T-helper 2 cell treated with Interferon-gamma antibody and Interleukin-4, amounts not matched to agents 5 μg/mL and 100 μg/mL, for 36 hours (primary cell): ENCODE measurements around the gene DBNDD2.

ENCODE experiments used
- DNase-seq: peaks from one replicate; pipeline ENCODE4 v3.0.0; 2021; ENCODE audit warnings: low spot score
- H3K27ac Mint-ChIP-seq: one replicate; pipeline ENCODE4 v1.8.0; 2021; ENCODE audit warnings: mild to moderate bottlenecking, mixed read lengths
- H3K27me3 Mint-ChIP-seq: one replicate; pipeline ENCODE4 v1.8.0; 2021; ENCODE audit warnings: low read depth, mixed read lengths
- H3K36me3 Mint-ChIP-seq: one replicate; pipeline ENCODE4 v1.8.0; 2021; ENCODE audit warnings: low read depth, mixed read lengths
- H3K4me1 Mint-ChIP-seq: one replicate; pipeline ENCODE4 v1.8.0; 2021; ENCODE audit warnings: low read depth, mixed read lengths
- H3K4me3 Mint-ChIP-seq: one replicate; pipeline ENCODE4 v1.8.0; 2022; ENCODE audit warnings: mild to moderate bottlenecking, moderate library complexity, mixed read lengths
- H3K9me3 Mint-ChIP-seq: one replicate; pipeline ENCODE4 v1.8.0; 2021; ENCODE audit warnings: mixed read lengths

Gene DBNDD2

DNA sequence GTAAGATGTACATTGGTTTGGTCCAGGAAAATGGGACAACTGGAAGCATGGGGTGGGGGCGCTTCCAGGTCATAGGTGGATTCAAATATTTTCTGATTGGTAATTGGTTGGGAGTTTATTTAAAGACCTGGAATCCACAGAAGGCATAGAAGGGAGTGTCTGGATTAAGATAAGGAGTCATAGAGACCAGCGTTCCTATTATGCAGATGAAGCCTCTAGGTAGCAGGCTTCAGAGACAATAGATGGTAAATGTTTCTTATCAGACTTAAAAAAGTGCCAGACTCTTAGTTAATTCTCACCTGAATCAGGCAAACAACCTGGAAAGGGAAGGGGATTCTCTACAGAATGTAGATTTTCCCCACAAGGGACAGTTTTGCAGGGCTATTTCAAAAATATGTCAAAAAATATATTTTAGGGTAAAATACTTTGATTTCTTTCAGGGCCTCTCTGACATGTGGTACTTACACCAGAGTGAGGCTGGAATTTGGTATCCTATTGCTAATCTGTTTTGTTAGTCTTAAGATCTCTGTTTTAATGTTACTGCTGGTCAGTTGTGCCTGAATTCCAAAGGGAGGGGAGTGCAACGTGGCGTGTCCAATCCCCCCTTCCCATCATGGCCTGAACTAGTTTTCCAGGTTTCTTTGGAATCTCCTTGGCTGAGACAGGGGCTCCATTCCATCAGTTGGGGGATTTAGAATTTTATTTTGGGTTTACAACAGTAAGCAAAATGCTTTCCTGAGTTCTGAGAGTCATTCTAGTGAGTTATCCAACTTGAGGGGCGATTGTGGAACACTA, 33.0 kb downstream of the DBNDD2 start:
- Mint-ChIP-seq H3K36me3 (no peaks in the 10 kb centered on the region), H3K4me3 (no peak overlapping the region), H3K27ac (no peak overlapping the region), H3K9me3 (no peaks in the 10 kb centered on the region), H3K4me1 (peaks cover 39% of the 10 kb centered on the region), H3K27me3 (peaks cover 19% of the 10 kb centered on the region)
- DNase-seq = no peak

DNA sequence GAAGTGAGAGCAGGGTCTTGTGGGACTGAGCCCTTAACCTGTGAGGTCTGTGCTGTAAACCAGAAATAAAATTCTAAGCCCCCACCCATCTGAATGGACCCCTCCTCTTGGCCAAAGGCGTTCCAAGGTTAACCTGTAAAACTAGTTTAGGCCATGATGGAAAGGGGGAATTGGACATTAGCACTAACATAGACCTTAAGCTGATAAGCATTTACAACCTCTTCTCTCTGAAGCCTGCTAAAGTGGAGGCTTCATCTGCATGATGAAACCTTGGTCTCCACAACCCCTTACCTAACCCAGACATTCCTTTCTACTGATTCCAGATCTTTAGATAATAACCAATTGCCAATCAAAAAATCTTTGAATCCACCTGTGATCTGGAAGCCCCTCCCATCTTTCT, 33.7 kb downstream of the DBNDD2 start:
- Mint-ChIP-seq H3K4me3 (no peak overlapping the region), H3K27ac (no peak overlapping the region), H3K4me1 (peaks cover 37% of the 10 kb centered on the region), H3K9me3 (no peaks in the 10 kb centered on the region), H3K36me3 (no peaks in the 10 kb centered on the region), H3K27me3 (peaks cover 21% of the 10 kb centered on the region)
- no peak for DNase-seq

DNA sequence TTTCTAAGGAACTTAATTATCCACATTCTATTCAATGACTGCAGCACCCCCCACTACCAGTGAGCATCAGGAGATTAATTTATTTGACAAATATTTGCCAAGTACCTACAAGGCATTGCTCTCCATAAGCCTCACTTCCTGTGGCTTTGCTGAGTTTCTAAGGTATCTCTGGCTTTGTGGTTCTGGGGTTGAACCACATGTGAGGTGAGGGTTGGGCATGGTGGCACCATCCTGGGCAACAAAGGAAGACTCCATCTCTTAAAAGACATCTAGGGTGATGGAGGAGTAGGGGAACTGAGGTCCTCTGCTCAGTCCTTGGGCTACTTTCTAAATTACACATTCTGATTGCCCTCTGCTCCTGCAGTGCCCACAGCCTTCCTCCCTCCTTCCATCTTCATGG, 36.0 kb downstream of the DBNDD2 start:
- Mint-ChIP-seq H3K36me3 (no peaks in the 10 kb centered on the region), H3K27ac (no peak overlapping the region), H3K4me3 (peak overlapping the region; percentile 41), H3K27me3 (peaks cover 21% of the 10 kb centered on the region), H3K9me3 (no peaks in the 10 kb centered on the region), H3K4me1 (peaks cover 33% of the 10 kb centered on the region)
- no peak for DNase-seq

DNA sequence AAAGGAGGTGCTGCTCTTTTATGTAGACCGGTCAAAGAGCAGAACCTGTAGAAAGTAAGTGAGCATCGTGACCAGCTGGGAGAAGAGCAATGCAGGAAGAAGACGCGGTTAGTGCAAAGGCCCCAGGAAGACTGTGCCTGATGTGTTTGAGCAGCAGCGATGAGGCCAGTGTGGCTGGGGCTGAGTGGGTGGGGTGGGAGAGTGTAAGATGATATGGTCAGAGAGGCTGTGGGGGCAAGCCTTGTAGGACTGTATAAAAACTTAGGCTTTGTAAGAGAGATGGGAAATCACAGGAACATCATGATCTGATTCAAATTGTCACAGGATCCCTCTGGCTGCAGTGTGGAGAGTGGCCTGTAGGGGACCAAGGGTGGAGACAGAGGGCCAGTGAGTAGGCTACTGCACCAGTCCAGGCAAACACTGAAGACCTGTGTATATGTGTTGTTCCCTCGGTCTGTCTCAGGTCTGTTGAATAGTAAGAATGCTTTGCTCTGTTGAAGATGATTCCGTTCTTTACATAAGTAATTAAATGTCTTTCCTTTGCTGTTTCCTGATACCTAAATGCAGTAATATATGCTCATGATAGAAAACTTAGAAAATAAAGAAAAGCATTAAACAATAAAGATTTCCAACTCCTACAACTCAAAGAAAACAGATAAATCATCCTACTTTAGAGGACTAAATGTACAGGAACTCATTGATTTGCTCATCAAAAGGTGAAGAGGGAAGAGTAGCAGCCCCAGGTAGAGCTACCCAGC, 37.9 kb downstream of the DBNDD2 start:
- DNase-seq = peak; percentile 33
- Mint-ChIP-seq H3K4me1 (peaks cover 33% of the 10 kb centered on the region), H3K4me3 (no peak overlapping the region), H3K9me3 (no peaks in the 10 kb centered on the region), H3K27ac (no peak overlapping the region), H3K27me3 (peaks cover 21% of the 10 kb centered on the region), H3K36me3 (no peaks in the 10 kb centered on the region)

DNA sequence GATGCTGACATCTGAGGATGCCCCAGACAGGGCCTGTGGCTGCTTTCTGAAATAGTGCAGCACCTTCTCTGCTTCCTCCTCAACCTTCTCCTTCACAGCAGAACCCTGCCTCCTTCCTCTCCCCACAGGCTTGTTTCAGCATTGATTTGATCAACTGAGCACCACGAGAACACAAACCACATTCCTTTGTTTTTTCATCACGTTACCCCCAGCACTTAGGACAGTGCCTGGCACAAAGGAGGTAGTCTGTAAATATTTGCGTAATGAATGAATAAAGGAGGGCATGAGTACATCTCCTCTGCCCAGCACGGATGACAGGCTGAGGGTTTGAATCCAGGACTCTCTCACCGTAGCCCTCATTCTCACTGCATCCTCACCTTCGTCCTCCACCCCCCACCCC, 40.2 kb downstream of the DBNDD2 start:
- Mint-ChIP-seq H3K9me3 (no peaks in the 10 kb centered on the region), H3K27me3 (peaks cover 19% of the 10 kb centered on the region), H3K27ac (no peak overlapping the region), H3K36me3 (no peaks in the 10 kb centered on the region), H3K4me1 (peaks cover 31% of the 10 kb centered on the region), H3K4me3 (no peak overlapping the region)
- no peak for DNase-seq

DNA sequence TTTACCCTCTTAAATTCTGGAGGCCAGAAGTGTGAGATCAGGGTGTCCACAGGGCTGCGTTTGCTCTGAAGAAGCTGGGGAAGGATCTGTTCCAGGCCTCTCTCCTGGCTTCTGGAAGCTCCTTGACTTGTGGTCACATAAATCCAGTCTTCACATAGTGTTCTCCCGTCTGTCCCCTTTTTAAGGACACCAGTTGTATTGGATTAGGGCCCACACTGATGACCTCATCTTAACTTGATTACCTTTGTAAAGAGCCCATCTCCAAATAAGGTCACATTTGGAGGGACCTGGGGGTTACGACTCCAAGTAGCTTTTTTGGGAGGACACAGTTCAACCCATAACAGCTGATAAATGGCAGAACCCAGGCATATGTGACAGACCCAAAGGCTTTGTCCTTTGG, 41.4 kb downstream of the DBNDD2 start:
- no peak overlapping the region for H3K27ac Mint-ChIP-seq
- DNase-seq = no peak
- peaks cover 17% of the 10 kb centered on the region for H3K27me3 Mint-ChIP-seq
- no peaks in the 10 kb centered on the region for H3K9me3 Mint-ChIP-seq
- no peak overlapping the region for H3K4me3 Mint-ChIP-seq
- no peaks in the 10 kb centered on the region for H3K36me3 Mint-ChIP-seq
- peaks cover 19% of the 10 kb centered on the region for H3K4me1 Mint-ChIP-seq

DNA sequence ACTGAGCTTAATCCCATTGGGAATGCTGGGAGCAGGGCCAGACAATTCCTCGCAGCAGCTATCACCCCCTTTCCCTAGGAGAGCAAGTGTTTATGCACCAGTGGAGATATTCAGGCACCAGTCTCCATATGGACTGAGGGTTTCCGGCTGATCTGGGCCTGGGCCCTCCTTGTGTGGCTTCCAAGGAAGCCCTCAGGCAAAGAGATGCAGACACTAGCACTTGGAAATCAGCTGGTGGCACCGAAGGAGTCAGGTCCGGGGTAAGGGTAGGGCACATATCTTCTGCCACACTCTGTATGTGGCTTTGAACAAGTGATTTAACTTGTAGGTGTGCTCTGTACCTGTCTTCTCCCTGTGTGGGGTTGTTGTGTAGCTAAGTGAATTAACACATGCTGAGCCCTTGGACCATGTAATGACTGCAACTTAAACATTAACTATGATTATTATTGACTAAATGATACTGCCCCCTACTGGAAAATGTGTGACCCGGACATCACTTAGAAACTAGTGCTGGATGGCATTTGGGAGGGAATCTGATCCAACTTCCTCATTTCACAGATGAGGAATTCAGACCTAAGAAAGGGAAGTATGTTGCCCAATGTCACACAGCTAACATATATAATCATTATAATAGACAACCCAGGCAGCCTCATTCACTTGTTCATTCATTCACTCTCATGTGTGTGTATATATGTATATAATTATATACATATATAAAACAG, 42.2 kb downstream of the DBNDD2 start:
- Mint-ChIP-seq H3K27ac (no peak overlapping the region), H3K4me3 (no peak overlapping the region), H3K9me3 (no peaks in the 10 kb centered on the region), H3K27me3 (peaks cover 10% of the 10 kb centered on the region), H3K36me3 (no peaks in the 10 kb centered on the region), H3K4me1 (peaks cover 12% of the 10 kb centered on the region)
- no peak for DNase-seq

DNA sequence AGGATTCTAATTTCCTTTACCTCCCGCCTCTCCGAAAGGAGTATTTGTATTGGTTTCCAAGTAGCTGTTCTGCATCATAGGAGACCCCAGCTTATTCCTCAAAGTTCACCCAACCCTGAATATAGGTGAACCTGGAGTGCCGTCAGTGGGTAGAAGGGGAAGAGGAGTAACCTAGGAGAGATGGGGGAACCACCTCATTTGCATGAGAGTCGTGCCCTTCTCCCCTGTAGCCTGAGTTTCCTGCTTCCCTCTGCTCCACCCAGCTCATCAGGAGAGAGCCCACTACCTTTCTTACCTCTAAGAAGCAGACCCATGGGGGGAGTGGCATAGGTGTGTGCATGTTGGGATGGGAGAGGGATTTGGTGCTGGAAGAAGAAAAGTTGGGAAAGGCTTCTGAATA, 44.1 kb downstream of the DBNDD2 start:
- DNase-seq = no peak
- H3K4me1 Mint-ChIP-seq = peaks cover 2% of the 10 kb centered on the region
- no peak overlapping the region for H3K4me3 Mint-ChIP-seq
- no peaks in the 10 kb centered on the region for H3K36me3 Mint-ChIP-seq
- H3K27ac Mint-ChIP-seq = no peak overlapping the region
- no peaks in the 10 kb centered on the region for H3K27me3 Mint-ChIP-seq
- no peaks in the 10 kb centered on the region for H3K9me3 Mint-ChIP-seq

DNA sequence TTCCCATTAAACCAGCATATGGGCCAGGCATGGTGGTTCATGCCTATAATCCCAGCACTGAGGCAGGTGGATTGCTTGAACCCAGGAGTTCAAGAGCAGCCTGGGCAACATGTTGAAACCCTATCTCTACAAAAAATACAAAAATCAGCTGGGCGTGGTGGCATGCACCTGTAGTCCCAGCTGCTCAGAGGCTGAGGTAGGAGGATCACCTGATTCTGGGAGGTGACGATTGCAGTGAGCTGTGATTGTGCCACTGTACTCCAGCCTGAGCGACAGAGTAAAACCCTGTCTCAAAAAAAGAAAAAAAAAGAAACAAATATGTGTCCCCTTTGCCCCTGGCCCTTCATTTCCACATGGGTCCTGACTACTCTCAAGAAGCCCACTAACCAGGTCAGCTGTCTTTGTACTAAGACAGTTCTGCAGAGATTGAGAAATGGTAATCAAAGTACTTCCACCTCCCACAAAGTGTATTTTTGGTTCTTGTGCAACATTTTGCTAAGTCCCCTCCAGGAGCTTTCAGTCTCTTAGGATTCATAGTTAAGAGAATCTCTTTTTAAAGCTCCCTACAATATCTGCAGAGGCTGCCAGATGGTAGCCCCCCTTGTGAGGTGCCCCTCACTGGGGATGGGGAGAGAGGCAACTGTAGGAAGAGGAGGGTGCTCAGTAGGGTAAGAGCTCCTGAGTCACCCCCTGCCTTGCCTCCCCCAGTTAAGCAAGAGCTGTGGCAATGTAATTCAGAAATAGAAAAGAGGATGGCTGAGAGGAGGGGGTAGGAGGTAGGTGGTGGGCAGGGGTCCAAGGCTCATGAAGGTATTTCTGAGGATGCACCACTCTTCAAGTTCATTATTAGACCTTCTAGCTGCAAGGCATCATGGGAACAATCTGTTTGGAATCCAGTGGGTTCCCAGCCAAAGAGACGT, 44.9 kb downstream of the DBNDD2 start:
- no peak for DNase-seq
- Mint-ChIP-seq H3K4me1 (peaks cover 2% of the 10 kb centered on the region), H3K4me3 (no peak overlapping the region), H3K36me3 (no peaks in the 10 kb centered on the region), H3K9me3 (no peaks in the 10 kb centered on the region), H3K27ac (no peak overlapping the region), H3K27me3 (no peaks in the 10 kb centered on the region)

DNA sequence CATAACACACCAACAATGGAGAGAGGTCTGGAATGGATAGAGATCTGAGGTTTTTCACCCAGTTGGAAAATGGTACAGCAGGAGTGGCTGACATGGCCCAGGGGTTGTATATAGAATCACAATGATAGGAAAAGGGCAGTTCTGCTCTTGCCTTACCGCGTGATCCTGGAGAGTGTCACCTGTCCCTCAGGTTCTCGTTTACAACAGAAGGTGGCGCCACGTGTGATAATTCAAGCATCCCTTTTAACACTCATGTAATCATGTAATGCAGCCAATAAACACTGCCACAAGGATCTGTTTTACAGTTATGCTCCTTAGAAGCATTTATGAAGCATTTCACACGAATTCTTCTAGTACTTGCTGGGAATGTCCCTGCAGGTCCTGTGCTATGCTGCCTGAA, 48.5 kb downstream of the DBNDD2 start:
- H3K36me3 Mint-ChIP-seq = no peaks in the 10 kb centered on the region
- DNase-seq = no peak
- no peaks in the 10 kb centered on the region for H3K4me1 Mint-ChIP-seq
- H3K9me3 Mint-ChIP-seq = no peaks in the 10 kb centered on the region
- H3K27ac Mint-ChIP-seq = no peak overlapping the region
- H3K27me3 Mint-ChIP-seq = no peaks in the 10 kb centered on the region
- H3K4me3 Mint-ChIP-seq = no peak overlapping the region

DNA sequence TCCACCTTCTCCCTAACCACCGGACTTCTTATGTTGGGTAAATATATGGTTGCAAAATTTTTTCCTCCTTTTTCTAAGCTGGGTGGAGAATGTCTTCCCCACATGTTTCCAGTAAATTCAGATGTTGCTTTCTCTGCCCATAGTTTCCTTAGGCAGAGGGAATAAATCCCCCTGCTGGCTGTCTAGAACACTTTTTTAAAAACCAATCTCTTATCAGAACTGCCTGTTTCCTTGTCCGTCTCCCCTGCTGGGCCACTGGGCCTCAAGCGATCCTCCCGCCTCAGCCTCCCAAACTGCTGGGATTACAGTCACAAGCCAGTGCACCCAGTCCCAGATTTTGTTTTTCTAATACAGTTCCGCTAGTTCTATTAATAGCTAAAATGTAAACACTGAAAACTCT, 51.5 kb downstream of the DBNDD2 start:
- H3K4me1 Mint-ChIP-seq = no peaks in the 10 kb centered on the region
- H3K9me3 Mint-ChIP-seq = no peaks in the 10 kb centered on the region
- H3K36me3 Mint-ChIP-seq = no peaks in the 10 kb centered on the region
- no peaks in the 10 kb centered on the region for H3K27me3 Mint-ChIP-seq
- H3K27ac Mint-ChIP-seq = no peak overlapping the region
- H3K4me3 Mint-ChIP-seq = no peak overlapping the region
- no peak for DNase-seq
